HG02870 (cell line): Measurements from ENCODE around the gene SYNJ2.

ENCODE experiments used
- ATAC-seq: cut with Tn5 transposase; IDR thresholded peaks from one replicate; pipeline ENCODE4 v1.9.1; 2021; ENCODE audit warnings: mild to moderate bottlenecking, moderate library complexity; ENCODE audit not compliant: unreplicated experiment

SYNJ2 gene

GRCh38 chr6:158024566-158025297 is 43.1 kb downstream of the SYNJ2 start:
- ATAC-seq, result no peak

- ATAC-seq, result peak; percentile 84
Measured at GRCh38 chr6:158026054-158026900, 44.6 kb downstream of the SYNJ2 start.

GRCh38 chr6:158026901-158027589 is 45.4 kb downstream of the SYNJ2 start:
- no peak for ATAC-seq

- no peak for ATAC-seq
Measured at GRCh38 chr6:158027590-158028285, 46.1 kb downstream of the SYNJ2 start.

GRCh38 chr6:158028421-158028820 is 46.8 kb downstream of the SYNJ2 start:
- no peak for ATAC-seq

GRCh38 chr6:158028876-158029275 is 47.2 kb downstream of the SYNJ2 start:
- ATAC-seq, result no peak

DNA sequence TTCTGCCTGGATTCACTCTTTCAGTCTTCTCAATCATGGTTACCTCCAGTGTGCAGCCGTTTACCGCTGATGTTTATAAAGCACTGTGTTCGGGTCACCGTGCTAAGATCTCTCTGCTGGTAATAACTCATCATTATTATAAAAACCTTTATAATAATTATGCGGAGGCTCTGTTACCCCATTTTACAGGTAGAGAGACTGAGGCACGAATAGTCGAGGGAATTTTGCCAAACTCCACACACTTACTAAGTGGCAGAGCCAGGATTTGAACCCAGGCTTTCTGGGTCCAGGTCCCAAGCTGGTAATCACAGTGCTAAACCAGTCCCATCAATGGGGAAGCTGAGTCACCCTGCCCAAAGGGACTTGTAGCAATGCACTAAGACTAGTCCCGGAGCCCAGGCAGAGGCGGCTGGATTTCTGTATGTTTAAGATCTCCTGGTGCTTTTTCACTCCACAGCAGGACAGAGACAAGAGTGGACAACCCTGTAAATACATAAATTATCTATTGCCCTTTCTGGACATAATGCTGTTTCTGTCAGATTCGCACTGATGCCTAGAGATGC is 48.1 kb downstream of the SYNJ2 start:
- no peak for ATAC-seq

DNA sequence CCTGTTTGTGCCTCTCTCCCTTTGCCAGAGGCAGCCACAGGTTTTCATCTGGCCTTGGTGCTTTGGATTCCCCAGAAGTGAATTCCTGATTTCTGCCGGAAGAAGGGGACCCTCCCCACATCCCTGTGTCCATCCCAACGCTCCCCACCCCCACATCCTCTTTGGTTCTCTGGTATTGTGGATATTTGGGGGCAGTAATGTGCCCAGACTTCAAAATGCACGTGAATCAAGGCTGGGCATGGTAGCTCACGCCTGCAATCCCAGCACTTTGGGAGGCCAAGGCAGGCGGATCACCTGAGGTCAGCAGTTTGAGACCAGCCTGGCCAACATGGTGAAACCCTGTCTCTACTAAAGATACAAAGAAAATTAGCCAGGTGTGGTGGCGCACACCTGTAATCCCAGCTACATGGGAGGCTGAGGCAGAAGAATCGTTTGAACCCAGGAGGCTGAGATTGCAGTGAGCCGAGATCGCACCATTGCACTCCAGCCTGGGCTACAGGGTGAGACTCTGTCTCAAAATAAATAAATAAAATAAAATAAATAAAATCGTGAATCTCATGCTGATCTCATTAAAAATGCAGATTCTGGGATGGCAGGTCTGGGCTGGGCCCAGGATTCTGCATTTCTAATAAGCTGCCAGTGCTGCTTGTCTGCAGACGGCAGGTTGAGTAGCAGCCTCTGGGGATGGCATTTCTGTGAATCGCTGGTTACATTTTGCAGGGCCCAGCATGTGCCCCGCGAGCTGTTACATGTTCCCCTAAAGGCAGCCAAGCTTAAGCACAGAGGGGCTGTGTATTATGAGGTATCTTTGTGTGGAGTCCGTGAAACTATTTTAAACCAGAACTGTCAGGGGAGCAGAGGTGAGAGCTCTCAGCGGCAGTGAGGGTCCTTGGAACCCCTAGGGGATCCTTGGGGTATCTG is 49.0 kb downstream of the SYNJ2 start:
- no peak for ATAC-seq

DNA sequence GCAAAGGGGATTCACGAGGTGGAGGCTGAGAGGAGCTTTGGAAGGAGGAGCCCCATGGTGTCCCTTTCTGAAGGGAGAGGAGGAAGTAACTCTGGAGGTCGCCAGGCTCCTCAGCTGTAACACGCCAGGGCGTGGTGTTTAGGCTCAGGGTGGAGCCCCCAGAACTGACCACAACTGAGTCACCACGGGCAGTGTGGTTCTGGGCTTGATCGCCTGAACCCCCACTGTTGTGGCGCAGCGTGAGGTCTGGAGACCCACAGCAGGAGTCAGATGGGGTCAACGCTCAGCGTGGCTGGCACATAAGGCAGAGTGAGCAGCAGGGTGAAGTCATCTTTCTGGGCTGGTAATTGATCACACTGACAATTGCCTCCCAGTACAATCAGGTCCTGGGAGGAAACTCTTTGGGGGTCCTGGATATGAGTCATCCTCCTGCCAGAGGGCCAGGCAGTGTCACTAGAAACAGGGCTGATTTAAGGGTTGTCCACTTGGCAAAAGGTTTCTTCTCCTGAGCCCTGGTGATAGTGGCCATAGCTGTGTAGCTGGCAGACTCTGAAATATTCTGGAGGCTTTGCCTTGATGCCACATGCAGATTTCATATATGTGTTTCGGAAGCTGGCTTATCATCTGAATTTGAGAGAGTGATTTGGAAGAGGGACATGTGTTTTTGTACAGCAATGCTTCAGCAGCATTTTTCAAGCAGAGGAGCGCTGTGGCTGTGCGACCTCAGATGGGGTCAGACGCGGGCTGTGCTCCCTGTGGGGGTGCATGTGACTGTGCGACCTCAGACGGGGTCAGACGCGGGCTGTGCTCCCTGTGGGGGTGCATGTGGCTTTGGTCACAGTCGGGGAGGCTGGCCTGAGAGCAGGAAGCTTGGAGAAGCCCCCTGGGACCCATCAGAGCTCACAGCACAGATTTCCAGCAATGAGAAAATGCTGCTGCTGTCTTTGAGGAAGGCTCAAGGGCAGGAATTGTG is 50.0 kb downstream of the SYNJ2 start:
- ATAC-seq, result no peak

- ATAC-seq, result no peak
Measured at GRCh38 chr6:158032354-158032733, 50.7 kb downstream of the SYNJ2 start.

GRCh38 chr6:158033077-158033750 is 51.6 kb downstream of the SYNJ2 start:
- no peak for ATAC-seq

DNA sequence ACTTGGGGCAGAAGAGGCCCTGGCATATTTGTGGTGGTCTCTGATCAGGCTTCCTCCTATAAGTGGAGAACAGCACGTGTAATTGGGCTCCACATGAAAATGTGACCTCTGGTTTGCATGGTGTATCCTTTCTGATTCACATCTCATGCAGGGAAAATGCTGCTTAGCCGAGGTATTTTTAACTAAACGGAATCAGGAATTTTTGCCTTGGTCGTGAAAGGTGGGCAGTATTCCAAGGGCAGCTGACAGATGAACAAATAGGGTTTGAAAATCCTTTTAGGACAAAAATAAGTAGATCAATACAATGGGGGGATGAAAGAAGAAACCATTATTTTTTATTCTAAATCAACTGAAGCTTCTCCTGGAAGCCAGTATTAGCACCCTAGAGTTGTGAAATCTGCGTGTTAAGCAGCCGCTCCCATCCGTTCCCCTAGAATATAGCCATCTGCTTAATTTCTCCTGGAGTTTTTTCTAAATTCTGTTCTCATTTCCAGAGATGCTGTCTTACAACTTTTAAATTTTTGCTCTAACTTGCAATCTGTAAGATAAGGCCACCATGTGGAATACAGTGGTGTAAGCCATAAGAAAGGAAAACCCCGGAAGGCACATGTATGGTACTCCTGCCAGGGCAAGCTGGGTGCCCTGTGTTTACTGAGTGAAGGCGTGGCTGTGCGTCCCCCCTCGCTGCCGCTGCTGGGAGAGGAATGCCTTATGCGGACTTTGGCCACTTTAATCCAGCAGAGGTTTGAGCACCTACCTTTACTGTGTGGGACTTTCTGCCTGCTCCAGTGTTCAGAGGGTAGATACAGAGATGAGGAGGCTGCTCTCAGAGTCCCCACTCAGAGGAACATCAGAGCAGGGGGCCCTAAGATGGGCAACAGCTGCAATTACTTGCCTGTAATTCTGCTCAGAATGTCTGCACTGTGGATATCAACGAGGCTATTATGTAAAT is 52.4 kb downstream of the SYNJ2 start:
- no peak for ATAC-seq

DNA sequence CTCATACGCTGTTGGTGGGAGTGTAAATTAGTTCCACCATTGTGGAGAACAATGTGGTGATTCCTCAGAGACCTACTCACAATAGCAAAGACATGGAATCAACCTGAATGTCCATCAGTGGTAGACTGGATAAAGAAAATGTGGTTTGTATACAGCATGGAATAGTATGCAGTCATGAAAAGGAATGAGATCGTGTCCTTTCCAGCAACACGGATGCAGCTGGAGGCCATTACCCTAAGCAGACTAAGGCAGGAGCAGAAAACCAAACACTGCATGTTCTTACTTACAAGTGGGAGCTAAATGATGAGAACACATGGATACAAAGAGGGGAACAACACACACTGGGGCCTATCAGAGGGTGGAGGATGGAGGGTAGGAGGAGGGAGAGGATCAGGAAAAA is 54.6 kb downstream of the SYNJ2 start:
- no peak for ATAC-seq

DNA sequence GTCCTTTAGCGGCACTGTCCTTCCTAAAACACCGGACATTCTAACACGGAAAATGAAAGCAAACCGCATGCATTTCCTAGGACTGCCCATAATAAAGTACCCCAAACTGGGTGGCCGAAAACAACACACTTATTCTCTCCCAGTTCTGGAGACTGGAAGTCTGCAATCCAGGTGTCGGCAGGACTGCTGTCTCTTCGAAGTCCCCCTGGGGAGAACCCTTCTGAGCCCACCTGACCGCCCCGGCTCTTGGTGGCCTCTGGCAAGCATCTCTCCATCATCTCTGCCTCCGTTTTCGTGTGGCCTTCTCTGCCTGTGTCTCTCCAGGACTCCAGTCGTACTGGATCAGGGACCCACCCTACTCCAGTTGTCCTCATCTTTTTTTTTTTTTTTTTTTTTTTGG is 55.4 kb downstream of the SYNJ2 start:
- ATAC-seq, result no peak

GRCh38 chr6:158037771-158038170 is 56.1 kb downstream of the SYNJ2 start:
- ATAC-seq, result no peak

- ATAC-seq, result no peak
Measured at GRCh38 chr6:158038291-158039177, 56.9 kb downstream of the SYNJ2 start.
